Esophagus squamous epithelium (tissue), 5 donors: ENCODE measurements around the gene NCKAP5L. TPM values are rescaled to one million over a fixed set of nuclear protein-coding genes. Genes with fewer than 3 reads are reported as not detected.
A peak's percentile ranks its signal among the peaks of the same experiment; 100 is the strongest.

ENCODE experiments used
- DNase-seq: peaks from one replicate; lab custom pipeline; 2025; lab: John Stamatoyannopoulos, UW
- H3K27ac ChIP-seq, 4 donors: fragments of 200-600 bp; sonication (generic); one replicate each; pipeline ENCODE4 v1.5.1; 2016 to 2019; ENCODE audit warnings: mild to moderate bottlenecking in 1 of 4
- H3K27me3 ChIP-seq, 4 donors: fragments of 200-600 bp; sonication (generic); 1 replicate in 3 of 4; 2 replicates in 1 of 4; pipeline versions ENCODE4 v1.5.1 to v1.6.0; 2017 to 2021; ENCODE audit warnings: antibody characterized with exemption in 1 of 4
- H3K36me3 ChIP-seq, 3 donors: fragments of 200-600 bp; sonication (generic); one replicate each; pipeline ENCODE4 v1.5.1; 2016 to 2019
- H3K4me1 ChIP-seq, 3 donors: fragments of 200-600 bp; sonication (generic); one replicate each; pipeline ENCODE4 v1.5.1; 2017 to 2019
- H3K4me3 ChIP-seq, 4 donors: fragments of 200-600 bp; sonication (generic); 1 replicate in 3 of 4; 2 replicates in 1 of 4; pipeline ENCODE4 v1.5.1; 2016 to 2019; ENCODE audit warnings: mild to moderate bottlenecking in 2 of 4, moderate library complexity in 1 of 4
- H3K9me3 ChIP-seq, 3 donors: fragments of 200-600 bp; sonication (generic); one replicate each; pipeline ENCODE4 v1.5.1; 2016 to 2019
- CTCF ChIP-seq, 6 experiments: fragments of 450-650 bp in 4 of 6; fragments of 200-600 bp in 2 of 6; sonication (generic) in 2 of 6; IDR thresholded peaks; one replicate each; pipeline ENCODE4 v1.5.1; 2016 to 2019; ENCODE audit warnings: antibody characterized with exemption in 6 of 6, mild to moderate bottlenecking in 4 of 6, moderate library complexity in 4 of 6
- POLR2A ChIP-seq, 4 donors: fragments of 450-650 bp; IDR thresholded peaks; one replicate each; pipeline ENCODE4 v1.6.1; 2017; ENCODE audit warnings: antibody characterized with exemption in 4 of 4, mild to moderate bottlenecking in 4 of 4, moderate library complexity in 3 of 4
- WGBS, 2 donors: methylation state at CpG; one replicate each; pipeline ENCODE4 v1.1.5; 2018; 5-methylcytosine and 5-hydroxymethylcytosine counted together
- intact Hi-C: fragments of 100-400 bp; cut with DNase I; formaldehyde crosslinking; loops from one replicate; pipeline ENCODE4 v1.15.0; 2022
- total RNA-seq, 4 donors: library from RNA; depleted of rRNA; stranded (reverse); fragments of >200 nt; gene quantifications; one replicate each; pipeline ENCODE4 v1.1.0, GENCODE V29; 2016
- donor health status: DM: yes; HTN: yes; CAD: no.

The NCKAP5L gene
- total RNA-seq, 4 donors from 2014 or later: 3.2 to 10.5 (median 8.0) TPM

- Histone ChIP-seq H3K9me3 (no peaks in the 10 kb centered on the region), H3K4me3 (no peak overlapping the region), H3K36me3 (peaks cover 4 to 63% (median 16%) of the 10 kb centered on the region in 3 donors), H3K27me3 (no peaks in the 10 kb centered on the region), H3K4me1 (peaks cover 11 to 91% (median 42%) of the 10 kb centered on the region in 3 donors), H3K27ac (peak overlapping the region in 2 of 4 donors; percentile 11 to 34)
- TF ChIP-seq POLR2A (IDR thresholded peaks at IDR 0.05) (no peak), CTCF (IDR thresholded peaks at IDR 0.05) (no peak)
- 53 to 59% methylated on average over 8 of the region's 8 CpGs for WGBS, 2 donors
- DNase-seq: no peak
- intact Hi-C loops: no loop called here
Measured at GRCh38 chr12:49750027-49750995, 77.9 kb downstream of the NCKAP5L start.

GRCh38 chr12:49748800-49749199 lies 79.4 kb downstream of the NCKAP5L start:
- Histone ChIP-seq H3K27me3 (no peaks in the 10 kb centered on the region), H3K36me3 (peaks cover 0 to 63% (median 9%) of the 10 kb centered on the region in 3 donors), H3K9me3 (no peaks in the 10 kb centered on the region), H3K4me1 (peaks cover 15 to 100% (median 47%) of the 10 kb centered on the region in 3 donors), H3K4me3 (no peak overlapping the region), H3K27ac (no peak overlapping the region)
- intact Hi-C loops: no loop called here
- DNase-seq: no peak
- WGBS, 2 donors: 57 to 65% methylated on average over 3 of the region's 3 CpGs
- TF ChIP-seq POLR2A (IDR thresholded peaks at IDR 0.05) (no peak), CTCF (IDR thresholded peaks at IDR 0.05) (no peak)

GRCh38 chr12:49748306-49748705 lies 79.9 kb downstream of the NCKAP5L start:
- intact Hi-C loops: no loop called here
- Histone ChIP-seq H3K9me3 (no peaks in the 10 kb centered on the region), H3K27ac (no peak overlapping the region), H3K27me3 (no peaks in the 10 kb centered on the region), H3K36me3 (peaks cover 0 to 59% (median 6%) of the 10 kb centered on the region in 3 donors), H3K4me1 (peaks cover 17 to 100% (median 52%) of the 10 kb centered on the region in 3 donors), H3K4me3 (no peak overlapping the region)
- DNase-seq: no peak
- TF ChIP-seq POLR2A (IDR thresholded peaks at IDR 0.05) (no peak), CTCF (IDR thresholded peaks at IDR 0.05) (no peak)
- WGBS, 2 donors: 26 to 33% methylated on average over 1 of the region's 1 CpG

GRCh38 chr12:49744363-49744885 lies 83.8 kb downstream of the NCKAP5L start:
- DNase-seq: no peak
- TF ChIP-seq CTCF (IDR thresholded peaks at IDR 0.05): no peak
- TF ChIP-seq POLR2A (IDR thresholded peaks at IDR 0.05): no peak
- Histone ChIP-seq H3K27ac (no peak overlapping the region), H3K4me1 (peaks cover 17 to 79% (median 37%) of the 10 kb centered on the region in 3 donors), H3K36me3 (peaks cover 0 to 41% (median 0%) of the 10 kb centered on the region in 3 donors), H3K9me3 (no peaks in the 10 kb centered on the region), H3K4me3 (no peak overlapping the region), H3K27me3 (no peaks in the 10 kb centered on the region)
- WGBS, 2 donors: 58 to 61% methylated on average over 3 of the region's 3 CpGs
- intact Hi-C loops: no loop called here
